Esophagus squamous epithelium (tissue), 5 donors: ENCODE measurements around the gene SH3GL1. TPM values are rescaled to one million over a fixed set of nuclear protein-coding genes. Genes with fewer than 3 reads are reported as not detected.
A peak's percentile ranks its signal among the peaks of the same experiment; 100 is the strongest.

ENCODE experiments used
- DNase-seq: peaks from one replicate; lab custom pipeline; 2025; lab: John Stamatoyannopoulos, UW
- H3K27ac ChIP-seq, 4 donors: fragments of 200-600 bp; sonication (generic); one replicate each; pipeline ENCODE4 v1.5.1; 2016 to 2019; ENCODE audit warnings: mild to moderate bottlenecking in 1 of 4
- H3K27me3 ChIP-seq, 4 donors: fragments of 200-600 bp; sonication (generic); 1 replicate in 3 of 4; 2 replicates in 1 of 4; pipeline versions ENCODE4 v1.5.1 to v1.6.0; 2017 to 2021; ENCODE audit warnings: antibody characterized with exemption in 1 of 4
- H3K36me3 ChIP-seq, 3 donors: fragments of 200-600 bp; sonication (generic); one replicate each; pipeline ENCODE4 v1.5.1; 2016 to 2019
- H3K4me1 ChIP-seq, 3 donors: fragments of 200-600 bp; sonication (generic); one replicate each; pipeline ENCODE4 v1.5.1; 2017 to 2019
- H3K4me3 ChIP-seq, 4 donors: fragments of 200-600 bp; sonication (generic); 1 replicate in 3 of 4; 2 replicates in 1 of 4; pipeline ENCODE4 v1.5.1; 2016 to 2019; ENCODE audit warnings: mild to moderate bottlenecking in 2 of 4, moderate library complexity in 1 of 4
- H3K9me3 ChIP-seq, 3 donors: fragments of 200-600 bp; sonication (generic); one replicate each; pipeline ENCODE4 v1.5.1; 2016 to 2019
- POLR2A ChIP-seq, 4 donors: fragments of 450-650 bp; IDR thresholded peaks; one replicate each; pipeline ENCODE4 v1.6.1; 2017; ENCODE audit warnings: antibody characterized with exemption in 4 of 4, mild to moderate bottlenecking in 4 of 4, moderate library complexity in 3 of 4
- WGBS, 2 donors: methylation state at CpG; one replicate each; pipeline ENCODE4 v1.1.5; 2018; 5-methylcytosine and 5-hydroxymethylcytosine counted together
- intact Hi-C: fragments of 100-400 bp; cut with DNase I; formaldehyde crosslinking; loops from one replicate; pipeline ENCODE4 v1.15.0; 2022
- total RNA-seq, 4 donors: library from RNA; depleted of rRNA; stranded (reverse); fragments of >200 nt; gene quantifications; one replicate each; pipeline ENCODE4 v1.1.0, GENCODE V29; 2016
- TF ChIP-seq, protein P1 (sequence below), 6 experiments: fragments of 450-650 bp in 4 of 6; fragments of 200-600 bp in 2 of 6; sonication (generic) in 2 of 6; IDR thresholded peaks; one replicate each; pipeline ENCODE4 v1.5.1; 2016 to 2019; ENCODE audit warnings: antibody characterized with exemption in 6 of 6, mild to moderate bottlenecking in 4 of 6, moderate library complexity in 4 of 6
- donor health status: DM: yes; HTN: yes; CAD: no.

SH3GL1 gene
- total RNA-seq, 4 donors from 2014 or later, result 67.4 to 131 (median 91.2) TPM

GRCh38 chr19:4447327-4448146, 47.2 kb upstream of the SH3GL1 start:
- peaks cover 62 to 93% (median 66%) of the 10 kb centered on the region in 3 donors for H3K36me3 ChIP-seq
- H3K27me3 ChIP-seq, result no peaks in the 10 kb centered on the region
- no peak for TF ChIP-seq POLR2A (IDR thresholded peaks at IDR 0.05)
- TF ChIP-seq, protein P1, sequence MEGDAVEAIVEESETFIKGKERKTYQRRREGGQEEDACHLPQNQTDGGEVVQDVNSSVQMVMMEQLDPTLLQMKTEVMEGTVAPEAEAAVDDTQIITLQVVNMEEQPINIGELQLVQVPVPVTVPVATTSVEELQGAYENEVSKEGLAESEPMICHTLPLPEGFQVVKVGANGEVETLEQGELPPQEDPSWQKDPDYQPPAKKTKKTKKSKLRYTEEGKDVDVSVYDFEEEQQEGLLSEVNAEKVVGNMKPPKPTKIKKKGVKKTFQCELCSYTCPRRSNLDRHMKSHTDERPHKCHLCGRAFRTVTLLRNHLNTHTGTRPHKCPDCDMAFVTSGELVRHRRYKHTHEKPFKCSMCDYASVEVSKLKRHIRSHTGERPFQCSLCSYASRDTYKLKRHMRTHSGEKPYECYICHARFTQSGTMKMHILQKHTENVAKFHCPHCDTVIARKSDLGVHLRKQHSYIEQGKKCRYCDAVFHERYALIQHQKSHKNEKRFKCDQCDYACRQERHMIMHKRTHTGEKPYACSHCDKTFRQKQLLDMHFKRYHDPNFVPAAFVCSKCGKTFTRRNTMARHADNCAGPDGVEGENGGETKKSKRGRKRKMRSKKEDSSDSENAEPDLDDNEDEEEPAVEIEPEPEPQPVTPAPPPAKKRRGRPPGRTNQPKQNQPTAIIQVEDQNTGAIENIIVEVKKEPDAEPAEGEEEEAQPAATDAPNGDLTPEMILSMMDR (IDR thresholded peaks at IDR 0.05), result no peak
- intact Hi-C loops, result no loop called here
- WGBS, 2 donors, result 76 to 78% methylated on average over 7 to 9 of the region's 28 CpGs
- H3K27ac ChIP-seq, result peak overlapping the region in 3 of 4 donors; percentile 70 to 83 (median 81)
- no peak for DNase-seq
- H3K9me3 ChIP-seq, result no peaks in the 10 kb centered on the region
- peaks cover 10 to 30% (median 17%) of the 10 kb centered on the region in 3 donors for H3K4me1 ChIP-seq
- no peak overlapping the region for H3K4me3 ChIP-seq

DNA sequence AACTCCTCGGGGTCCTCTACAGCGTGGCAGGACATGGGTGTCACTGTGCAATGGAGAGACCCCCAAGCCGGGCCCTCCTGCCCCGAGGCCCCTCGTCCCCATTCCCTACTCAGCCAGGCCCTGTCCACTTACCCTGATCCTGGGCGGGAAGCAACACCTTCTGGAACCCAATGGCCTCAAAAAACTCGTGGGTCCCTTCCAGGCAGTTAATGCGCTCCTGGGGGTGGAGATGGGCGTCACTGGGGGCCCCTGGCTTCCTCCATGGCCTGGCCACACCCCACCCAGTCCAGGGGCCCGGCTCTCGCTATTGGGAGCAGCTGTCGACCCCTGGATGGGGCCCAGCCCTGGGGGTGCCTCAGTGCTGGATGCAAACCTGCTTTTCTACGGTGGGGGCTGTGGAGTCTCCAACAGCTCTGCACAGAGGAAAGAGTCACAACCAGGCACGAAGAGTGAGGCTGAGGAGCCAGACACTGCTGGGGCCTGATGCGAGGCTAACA, 46.4 kb upstream of the SH3GL1 start:
- DNase-seq, result no peak
- Histone ChIP-seq H3K9me3 (no peaks in the 10 kb centered on the region), H3K27me3 (no peaks in the 10 kb centered on the region), H3K4me1 (peaks cover 10 to 30% (median 17%) of the 10 kb centered on the region in 3 donors), H3K4me3 (no peak overlapping the region), H3K27ac (no peak overlapping the region), H3K36me3 (peaks cover 56 to 85% (median 58%) of the 10 kb centered on the region in 3 donors)
- intact Hi-C loops, result no loop called here
- no peak for TF ChIP-seq POLR2A (IDR thresholded peaks at IDR 0.05)
- TF ChIP-seq, protein P1 (IDR thresholded peaks at IDR 0.05), result no peak
- 73 to 75% methylated on average over 3 to 5 of the region's 15 CpGs for WGBS, 2 donors

DNA sequence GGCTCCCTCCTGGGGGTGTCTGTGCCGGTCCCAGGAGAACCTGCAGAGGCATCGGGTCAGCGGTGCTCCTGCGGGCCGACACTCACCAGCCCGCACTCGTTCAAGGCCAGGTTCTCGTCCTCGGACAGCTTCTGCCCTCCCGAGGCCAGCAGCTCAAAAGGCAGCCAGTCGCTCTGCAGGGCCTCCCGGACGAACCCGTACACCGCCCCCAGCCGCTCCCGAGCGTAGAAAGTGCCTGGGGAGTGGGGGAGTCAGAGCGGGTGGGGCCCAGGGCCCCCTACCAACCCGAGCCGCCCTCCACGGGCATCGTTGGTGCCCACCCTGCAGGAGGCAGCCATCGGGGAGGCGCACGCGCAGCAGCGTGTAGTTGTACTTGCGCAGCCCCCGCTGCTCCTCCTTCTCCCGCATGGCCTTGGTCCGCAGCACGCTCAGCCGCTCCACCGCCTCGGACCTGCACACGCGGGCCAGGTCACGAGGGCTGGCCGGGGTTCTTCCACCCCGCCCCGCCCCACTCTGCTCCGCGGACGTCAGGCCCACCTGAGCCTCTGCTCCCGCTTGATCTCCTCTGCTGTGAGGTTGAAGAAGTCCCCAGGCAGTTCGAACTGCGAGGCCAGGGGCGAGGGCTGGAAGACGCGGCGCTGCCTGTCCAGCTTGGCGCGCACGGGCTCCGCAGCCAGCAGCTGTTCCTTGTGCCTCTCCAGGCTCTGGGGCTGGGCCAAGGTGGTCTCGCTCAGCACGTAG, 45.8 kb upstream of the SH3GL1 start:
- no peaks in the 10 kb centered on the region for H3K27me3 ChIP-seq
- intact Hi-C loops, result no loop called here
- WGBS, 2 donors, result 87 to 100% methylated on average over 3 to 18 of the region's 58 CpGs
- H3K4me3 ChIP-seq, result no peak overlapping the region
- H3K9me3 ChIP-seq, result no peaks in the 10 kb centered on the region
- H3K36me3 ChIP-seq, result peaks cover 52 to 79% (median 53%) of the 10 kb centered on the region in 3 donors
- DNase-seq, result no peak
- no peak for TF ChIP-seq POLR2A (IDR thresholded peaks at IDR 0.05)
- TF ChIP-seq, protein P1 (IDR thresholded peaks at IDR 0.05), result no peak
- peaks cover 10 to 30% (median 17%) of the 10 kb centered on the region in 3 donors for H3K4me1 ChIP-seq
- H3K27ac ChIP-seq, result no peak overlapping the region

DNA sequence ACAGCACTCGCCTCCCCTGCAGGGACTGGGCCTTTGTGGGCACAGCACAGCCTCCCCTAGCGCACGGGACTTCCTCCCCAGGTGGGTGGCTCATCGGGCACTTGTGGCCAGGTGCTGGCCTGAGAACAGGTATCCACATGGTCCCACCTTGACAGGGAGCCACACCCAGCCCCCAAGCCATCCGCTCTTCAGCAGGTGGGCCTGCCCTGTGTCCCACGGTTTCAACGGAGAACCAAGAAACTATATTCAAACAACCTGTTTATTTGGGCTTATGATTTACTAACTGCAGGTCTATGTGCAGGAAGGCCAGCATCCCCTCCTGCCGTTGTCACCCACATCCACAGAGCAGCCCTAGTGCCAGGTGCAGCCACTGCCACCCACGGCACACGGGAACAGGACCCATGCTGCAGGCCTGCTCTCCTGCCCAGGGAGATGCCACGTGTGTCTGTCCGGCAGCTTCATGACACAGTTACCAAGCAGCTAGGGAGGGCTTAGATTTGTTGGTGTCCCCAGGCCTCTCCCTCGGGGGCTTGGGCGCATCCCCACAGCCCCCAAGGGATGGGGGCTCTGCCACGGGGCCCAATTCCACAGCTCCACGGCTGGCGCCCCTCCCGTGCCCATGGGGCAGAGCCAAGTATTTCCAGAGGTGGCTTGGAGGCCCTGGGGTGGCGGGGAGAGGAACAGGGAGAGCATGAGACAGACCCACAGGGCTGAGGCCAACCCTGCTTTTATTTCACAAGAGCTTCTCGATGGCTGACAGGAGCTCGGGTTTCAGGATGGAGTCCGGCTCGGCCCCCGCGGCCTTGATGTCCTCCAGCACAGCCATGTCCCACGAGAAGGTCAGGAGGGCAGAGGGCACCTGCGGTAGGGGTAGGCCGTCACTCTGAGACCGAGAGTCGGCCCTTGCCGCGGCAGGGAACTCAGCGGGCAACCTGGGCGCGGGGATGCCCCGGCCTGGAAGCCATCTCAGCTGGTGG, 44.7 kb upstream of the SH3GL1 start:
- Histone ChIP-seq H3K4me3 (no peak overlapping the region), H3K4me1 (peaks cover 10 to 29% (median 17%) of the 10 kb centered on the region in 3 donors), H3K27ac (no peak overlapping the region), H3K36me3 (peaks cover 45 to 68% (median 51%) of the 10 kb centered on the region in 3 donors), H3K9me3 (no peaks in the 10 kb centered on the region), H3K27me3 (no peaks in the 10 kb centered on the region)
- 71 to 88% methylated on average over 4 to 12 of the region's 36 CpGs for WGBS, 2 donors
- TF ChIP-seq POLR2A (IDR thresholded peaks at IDR 0.05), result no peak
- TF ChIP-seq, protein P1 (IDR thresholded peaks at IDR 0.05), result no peak
- no peak for DNase-seq
- intact Hi-C loops, result no loop called here
